HG03135 (cell line): Measurements from ENCODE around the gene RSL1D1.
"Not testable (repeated sequence)": the region's sequence is repeated elsewhere in the genome, so short reads cannot be mapped to it uniquely, and the experiment has no call there.

ENCODE experiments used
- ATAC-seq: cut with Tn5 transposase; IDR thresholded peaks from one replicate; pipeline ENCODE4 v1.9.1; 2021; ENCODE audit warnings: mild to moderate bottlenecking, moderate library complexity; ENCODE audit not compliant: unreplicated experiment

RSL1D1 gene

DNA sequence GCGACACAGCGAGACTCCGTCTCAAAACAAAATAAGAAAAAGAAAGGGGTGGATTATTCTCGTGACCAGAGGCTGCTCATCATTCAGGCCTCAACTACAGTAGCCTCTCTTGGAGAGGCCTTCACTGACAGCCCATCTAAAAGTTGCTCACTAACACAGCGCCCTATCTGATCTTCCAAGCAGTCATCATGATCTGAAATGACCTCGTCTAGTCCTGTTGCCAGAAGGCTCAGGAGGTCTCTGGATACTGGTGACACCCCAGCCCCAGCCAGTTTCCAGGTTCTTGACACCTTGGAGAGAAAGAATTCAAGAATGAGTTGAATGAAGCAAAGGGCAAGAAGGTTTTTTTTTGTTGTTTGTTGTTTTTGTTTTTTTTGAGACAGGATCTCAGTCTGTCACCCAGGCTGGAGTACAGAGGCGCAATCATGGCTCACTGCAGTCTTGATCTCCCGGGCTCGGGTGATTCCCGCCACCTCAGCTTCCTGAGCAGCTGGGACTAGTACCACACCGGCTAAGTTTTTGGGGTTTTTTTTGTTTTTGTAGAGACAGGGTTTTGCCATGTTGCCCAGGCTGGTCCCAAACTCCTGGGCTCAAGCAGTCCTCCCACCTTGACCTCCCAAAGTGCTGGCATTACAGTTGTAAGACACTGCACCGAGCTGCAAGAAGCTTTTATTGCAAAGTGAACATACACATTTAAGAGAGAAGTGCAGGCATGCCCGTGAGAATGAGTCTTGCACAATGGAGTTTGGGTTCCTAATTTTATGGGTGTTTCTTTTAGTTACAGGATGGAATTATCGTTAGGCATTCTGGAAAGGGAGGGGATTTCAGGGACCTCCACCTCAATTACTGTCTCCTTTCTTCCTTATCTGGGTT, 51.6 kb downstream of the RSL1D1 start:
- ATAC-seq = no peak

DNA sequence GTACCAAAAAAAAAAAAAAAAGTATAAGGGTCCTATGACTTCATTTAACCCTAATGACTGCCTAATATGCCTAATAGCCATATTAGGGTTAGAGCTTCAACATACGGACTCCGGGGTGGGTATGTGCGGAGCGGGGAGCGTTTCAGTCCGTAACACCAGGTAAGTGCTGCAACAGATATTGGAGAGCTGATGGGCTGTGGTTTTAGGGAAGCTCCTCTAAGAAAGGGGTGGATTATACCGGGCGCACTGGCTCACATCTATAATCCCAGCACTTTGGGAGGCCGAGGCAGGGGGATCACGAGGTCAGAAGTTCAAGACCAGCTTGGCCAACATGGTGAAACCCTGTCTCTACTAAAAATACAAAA, 52.3 kb downstream of the RSL1D1 start:
- ATAC-seq = no peak

DNA sequence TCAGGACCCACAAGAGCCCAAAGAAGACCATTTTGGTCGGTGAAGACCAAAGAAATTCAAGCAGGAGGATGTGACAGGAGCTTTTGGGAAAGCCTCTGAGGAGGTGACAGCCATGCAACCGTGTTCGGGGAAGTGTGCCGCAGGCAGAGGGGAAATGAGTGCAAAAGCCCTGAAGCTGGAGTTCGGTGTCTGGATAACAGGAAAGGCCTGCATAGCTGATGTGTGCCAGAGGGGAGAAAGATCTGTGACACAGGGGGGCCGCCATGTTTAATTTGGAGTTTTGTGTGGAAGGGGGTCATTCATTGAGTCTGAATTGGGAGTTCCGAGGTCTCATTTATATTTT, 53.4 kb downstream of the RSL1D1 start:
- ATAC-seq = peak; percentile 3

DNA sequence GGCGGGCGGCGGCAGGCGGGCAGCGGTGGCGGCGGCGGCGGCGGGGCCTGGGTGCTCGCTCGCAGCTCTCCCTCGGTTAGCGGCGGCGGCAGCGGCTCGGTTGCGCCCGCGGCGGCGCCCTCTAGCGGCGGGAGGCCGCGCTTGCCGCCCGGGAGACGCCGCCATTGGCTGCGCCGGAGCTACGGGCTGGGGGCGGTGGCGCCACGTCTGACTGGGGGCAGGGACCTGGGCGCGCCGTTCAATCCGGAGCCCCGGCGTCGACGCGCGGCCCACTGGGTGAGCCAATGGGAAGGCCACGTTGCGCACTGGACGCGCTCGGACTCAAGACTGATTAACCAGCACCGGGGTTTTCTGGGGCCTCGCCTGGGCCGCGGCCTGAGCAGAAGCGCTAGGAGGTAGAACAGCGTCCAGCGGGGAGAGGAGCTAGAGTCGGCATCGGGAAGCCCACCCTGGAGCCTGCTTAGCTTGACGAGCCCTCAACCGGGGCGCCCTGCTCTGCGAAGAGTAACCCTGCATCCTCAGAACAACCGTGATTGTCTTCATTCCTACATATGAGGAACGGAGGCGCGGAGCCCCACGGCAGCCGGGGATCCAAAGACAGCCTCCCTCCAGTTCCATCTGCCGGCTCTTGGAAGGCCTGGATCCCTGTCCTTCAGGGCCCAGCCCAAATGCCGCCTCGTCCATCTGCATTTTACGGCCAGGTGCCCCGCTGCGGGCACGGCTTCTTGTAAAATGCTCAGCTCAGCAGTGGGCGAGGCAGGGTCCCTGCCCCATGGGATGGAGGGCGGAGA, 54.0 kb downstream of the RSL1D1 start, which contains the start of gene ZC3H7A:
ZC3H7A (minus strand) TSS at position 93 of the 791 bp plus-strand sequence. CDS start 14,904 bp downstream, outside the sequence.
- ATAC-seq = peak; percentile 91

DNA sequence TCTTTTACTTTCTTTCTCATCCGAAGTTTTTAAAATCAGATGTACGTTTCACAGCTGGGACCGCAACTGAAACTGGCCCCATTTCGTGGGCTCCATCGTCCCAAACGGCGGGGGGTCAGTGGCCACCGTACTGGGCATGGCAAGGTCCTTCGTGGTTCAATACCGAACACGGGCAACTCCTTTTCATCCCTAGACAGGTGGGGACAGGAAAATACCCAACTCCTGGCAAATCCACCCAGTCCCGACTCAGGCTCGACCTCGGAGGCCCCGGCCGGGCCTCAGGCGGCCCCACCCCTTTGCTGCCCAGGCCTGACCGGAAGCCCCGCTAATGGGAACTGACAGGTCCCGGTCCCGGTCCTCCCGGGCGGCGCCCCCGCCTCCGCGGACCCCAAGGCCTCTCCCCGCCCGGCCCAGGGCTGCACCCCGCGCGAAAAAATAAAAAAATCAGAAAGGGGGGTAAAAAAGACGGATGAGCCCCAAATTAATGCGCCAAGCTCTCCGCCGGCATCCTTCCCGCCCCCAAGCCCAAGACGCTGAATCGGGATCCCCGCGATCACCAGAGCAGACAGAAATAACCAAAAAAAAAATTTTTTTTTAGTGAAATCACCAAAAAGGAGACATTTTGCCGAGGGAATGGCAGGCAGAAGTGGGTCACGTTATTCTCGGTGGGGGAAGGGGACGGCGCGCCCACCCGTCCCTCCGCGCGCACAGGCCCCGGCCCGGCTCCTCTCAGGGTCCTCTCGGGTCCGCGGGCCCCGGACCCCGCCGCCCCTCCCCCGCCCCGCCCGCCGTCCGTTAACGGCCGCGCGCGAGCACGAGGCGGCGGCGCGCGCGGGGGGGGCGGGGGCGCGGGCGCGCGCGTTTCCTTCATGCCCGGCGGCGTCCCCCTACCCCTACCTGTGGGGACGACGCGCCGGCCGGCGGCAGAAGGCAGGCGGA, 54.8 kb downstream of the RSL1D1 start:
- ATAC-seq = peak; percentile 3

DNA sequence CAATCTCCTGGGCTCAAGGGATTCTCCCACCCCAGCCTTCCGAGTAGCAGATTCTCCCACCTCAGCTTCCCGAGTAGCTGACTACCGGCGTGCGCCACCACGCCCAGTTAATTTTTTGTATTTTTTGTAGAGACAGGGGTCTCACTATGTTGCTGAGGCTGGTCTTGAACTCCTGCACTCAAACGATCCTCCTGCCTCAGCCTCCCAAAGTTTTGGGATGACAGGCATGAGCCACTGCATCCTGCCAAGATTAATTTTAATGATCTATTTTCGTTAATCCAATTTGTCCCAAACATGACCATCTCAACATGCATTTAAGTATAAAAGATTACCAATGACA, 55.5 kb downstream of the RSL1D1 start:
- no peak for ATAC-seq

DNA sequence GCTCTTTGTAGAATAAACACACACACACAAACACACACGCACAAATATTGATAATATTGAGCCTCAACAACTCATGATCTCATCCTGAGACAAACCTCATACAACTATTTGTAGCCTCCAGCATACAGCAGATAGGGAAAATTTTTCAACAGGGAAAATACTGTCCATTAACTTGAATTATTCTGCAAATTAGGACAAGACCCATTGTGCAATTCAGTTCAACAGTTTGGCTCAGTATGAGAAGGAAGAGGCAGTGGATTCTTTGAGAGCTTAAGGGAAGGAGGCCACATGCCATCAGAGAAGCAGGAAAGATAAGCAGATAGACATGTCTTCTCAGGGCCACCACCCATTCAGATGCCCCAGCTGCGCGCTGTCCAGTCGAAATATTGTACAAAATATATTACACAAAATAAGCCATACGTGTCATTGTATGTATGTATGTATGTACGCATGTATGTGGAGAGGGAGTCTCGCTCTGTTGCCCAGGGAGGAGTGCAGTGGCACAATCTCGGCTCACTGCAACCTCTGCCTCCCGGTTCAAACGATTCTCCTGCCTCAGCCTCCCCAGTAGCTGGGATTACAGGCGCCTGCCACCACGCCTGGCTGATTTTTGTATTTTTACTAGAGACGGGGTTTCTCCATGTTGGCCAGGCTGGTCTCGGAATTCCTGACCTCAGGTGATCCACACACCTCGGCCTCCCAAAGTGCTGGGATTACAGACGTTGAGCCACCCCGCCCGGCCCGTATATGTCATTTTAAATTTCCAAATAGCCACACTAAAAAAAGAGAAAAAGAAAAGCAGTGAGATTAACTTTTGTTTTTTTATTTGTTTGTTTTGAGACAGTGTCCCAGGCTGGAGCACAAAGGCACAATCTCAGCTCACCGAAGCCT, 56.1 kb downstream of the RSL1D1 start:
- no peak for ATAC-seq

DNA sequence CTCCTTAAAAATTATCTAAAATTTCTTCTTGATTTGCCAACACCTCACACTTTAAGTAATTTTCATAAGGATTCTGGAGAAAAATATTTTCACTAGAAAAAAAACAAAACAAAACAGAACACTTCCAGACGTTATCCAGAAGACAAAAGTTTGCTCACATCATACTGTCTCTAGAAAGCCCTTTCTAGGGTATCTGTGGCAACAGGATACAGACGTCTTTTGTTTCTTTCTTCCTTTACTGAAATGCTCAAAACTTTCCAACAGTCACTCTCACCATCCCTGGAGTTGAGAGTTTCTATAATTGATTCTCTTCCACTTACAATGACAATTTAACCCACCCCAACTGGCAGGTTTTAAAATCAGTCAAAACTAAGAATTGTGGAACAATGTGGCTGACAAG, 56.9 kb downstream of the RSL1D1 start:
- no peak for ATAC-seq

DNA sequence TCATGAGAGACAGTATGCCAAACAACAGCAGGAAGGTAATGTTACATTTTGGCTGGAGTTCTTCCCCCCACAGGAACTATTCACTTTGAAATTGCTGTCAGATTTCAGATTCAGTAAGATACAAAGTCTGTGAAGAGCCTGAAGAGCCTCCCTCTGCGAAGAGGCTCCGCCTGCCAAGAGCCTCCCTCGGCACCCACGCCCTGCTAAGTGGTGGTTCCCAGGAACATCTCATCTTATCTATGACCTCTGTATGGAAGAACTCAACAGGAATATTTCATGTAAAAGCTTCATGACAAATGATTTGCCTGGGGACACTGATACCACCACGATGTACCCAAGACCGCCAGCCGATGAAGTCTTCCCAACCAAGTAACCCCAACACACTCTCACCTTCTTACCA, 57.5 kb downstream of the RSL1D1 start:
- no peak for ATAC-seq

DNA sequence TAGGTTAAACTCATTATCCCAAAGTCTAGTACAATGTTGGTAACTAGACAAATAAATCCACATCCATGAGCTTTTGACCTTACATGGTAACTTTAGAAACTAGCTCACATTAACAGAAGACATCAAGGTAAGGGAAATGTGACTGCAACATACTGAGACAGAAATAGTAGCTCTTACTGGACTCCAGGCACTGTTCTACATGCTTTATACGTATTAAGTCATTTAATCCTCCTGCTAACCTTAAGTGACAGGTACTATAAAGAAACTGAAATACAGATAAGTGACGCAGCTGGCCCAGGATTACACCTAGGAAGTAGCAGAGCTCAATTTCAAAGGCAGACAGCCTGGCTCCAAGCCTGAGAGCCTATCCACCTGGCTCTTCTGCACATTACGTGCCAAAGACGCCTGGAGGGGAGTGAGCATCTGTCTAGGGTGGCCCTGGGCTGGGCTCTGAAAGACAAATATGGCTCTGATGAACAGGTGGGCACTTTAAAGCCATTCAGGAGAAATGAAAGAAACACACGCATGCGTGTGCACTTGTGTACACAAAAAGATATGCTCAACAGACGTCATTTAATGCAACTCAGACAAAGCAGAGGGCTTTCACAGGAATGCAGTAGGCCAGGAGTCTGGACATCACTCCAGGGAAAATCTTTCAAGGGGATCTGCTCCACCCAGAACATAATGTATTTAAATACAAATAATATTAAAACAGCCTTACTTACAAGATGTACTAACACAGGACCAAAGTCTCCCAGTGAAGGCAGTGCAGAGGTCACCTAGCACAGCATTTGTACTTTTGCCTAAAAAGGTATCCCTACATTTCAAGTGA, 58.7 kb downstream of the RSL1D1 start:
- ATAC-seq = no peak

DNA sequence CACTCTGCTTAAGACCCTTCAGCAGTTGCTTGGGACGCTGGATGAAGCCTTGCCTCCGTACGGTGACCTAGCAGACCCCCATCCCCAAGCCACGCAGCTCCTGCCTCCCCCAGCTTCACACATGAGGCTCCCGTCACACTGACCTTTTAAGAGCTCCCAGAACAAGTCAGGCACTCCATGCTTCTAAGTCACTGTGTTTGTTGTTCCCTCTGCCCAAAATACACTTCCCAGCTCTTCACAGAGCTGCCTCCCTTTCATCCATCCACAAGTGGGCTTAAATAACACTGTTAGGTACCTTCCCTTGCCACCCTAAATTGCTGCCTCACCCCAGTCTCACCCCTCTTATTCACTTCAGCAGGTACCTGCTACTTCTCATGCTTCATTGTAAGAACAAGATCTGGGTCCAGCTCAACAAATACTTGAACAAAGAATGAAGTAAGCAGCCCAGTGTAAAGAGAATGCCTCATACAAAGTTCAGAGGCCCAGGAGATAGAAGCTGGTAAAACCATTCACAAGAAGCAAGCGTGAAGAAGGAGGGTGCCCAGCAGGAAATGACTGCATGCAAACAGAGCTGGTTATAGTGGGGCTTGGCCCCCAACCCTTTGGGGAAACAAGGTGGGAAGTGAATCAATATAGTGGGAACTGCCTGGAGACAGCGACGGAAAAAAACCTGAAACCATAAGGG, 60.1 kb downstream of the RSL1D1 start:
- no peak for ATAC-seq

DNA sequence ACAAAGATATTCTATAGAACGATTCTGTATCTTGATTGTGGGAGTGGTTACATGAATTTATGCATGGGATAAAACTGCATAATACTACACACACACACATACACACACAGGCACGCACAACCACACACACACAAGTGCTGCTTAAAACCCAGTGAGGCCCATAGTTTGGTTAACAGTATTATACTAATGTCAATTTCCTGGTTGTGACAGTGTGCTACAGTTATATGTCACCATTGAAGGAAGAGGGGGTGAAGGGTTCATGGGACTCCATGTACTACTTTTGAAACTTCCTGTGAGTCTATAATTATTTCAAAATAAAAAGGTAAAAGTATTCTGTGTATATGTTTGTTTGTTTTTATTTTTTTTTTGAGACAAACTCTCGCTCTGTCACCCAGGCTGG, 62.4 kb downstream of the RSL1D1 start:
- no peak for ATAC-seq

DNA sequence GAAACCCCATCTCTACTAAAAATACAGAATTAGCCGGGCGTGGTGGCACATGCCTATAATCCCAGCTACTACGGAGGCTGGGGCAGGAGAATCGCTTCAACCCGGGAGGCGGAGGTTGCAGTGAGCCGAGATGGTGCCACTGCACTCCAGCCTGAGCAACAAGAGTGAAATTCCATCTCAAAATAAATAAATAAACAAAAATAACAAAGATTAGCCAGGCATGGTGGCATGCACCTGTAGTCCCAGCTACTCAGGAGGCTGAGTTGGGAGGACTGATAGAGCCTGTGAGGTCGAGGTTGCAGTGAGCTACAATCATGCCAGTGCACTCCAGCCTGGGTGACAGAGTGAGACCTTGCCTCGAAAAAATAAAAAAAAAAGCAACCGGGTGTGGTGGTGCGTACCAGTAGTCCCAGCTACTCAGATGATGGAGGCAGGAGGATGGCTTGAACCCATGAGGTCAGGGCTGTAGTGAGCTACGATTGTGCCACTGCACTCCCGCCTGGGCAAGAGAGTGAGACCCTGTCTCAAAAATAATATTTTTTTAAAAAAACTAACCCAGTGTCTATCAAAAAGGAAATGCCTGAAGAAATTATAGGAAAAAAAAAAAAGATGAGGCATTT, 66.3 kb downstream of the RSL1D1 start:
- not testable (repeated sequence) for ATAC-seq

DNA sequence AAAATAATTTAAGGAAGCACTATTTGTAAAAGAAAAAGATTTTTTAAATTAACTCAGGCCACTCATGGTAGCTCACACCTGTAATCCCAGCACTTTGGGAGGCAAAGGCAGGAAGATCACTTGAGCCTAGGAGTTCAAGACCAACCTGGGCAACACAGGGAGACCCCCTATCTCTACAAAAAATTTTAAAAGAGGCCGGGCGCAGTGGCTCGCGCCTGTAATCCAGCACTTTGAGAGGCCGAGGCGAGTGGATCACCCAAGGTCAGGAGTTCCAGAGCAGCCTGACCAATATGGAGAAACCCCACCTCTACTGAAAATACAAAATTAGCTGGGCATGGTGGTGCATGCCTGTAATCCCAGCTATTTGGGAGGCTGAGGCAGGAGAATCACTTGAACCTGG, 67.0 kb downstream of the RSL1D1 start:
- ATAC-seq = not testable (repeated sequence)

DNA sequence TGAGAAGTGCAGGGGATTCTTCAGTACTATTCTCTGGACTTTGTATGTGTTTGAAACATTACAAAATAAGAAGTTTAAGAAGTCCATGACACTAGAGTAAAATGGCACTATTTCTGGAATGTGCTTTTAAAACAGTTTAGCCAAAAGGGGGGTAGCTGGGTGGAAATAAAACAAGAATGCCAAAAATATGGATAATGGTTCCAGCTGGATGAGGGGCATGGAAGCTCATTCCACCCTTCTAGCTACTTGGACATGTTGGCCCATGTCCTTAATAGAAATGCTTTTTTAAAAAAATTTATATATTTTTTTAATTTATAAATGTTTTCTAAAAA, 67.3 kb downstream of the RSL1D1 start:
- no peak for ATAC-seq
